Cardiac muscle cell (in vitro differentiated cells and primary cell): ENCODE results near the gene BCL7B. TPM values are rescaled to one million over a fixed set of nuclear protein-coding genes. Genes with fewer than 3 reads are reported as not detected.
"Not testable (repeated sequence)": the region's sequence is repeated elsewhere in the genome, so short reads cannot be mapped to it uniquely, and the experiment has no call there.

Experiments
- DNase-seq, 2 donors: peaks; one replicate each; pipeline versions ENCODE4 v3.0.0 to v3.0.0-alpha.2; 2010 to 2017; ENCODE audit warnings: low read depth in 1 of 2, low spot score in 1 of 2
- H3K27ac ChIP-seq: fragments of 200-600 bp; sonication (generic); 2 replicates; pipeline ENCODE4 v1.5.1; 2016
- H3K27me3 ChIP-seq: fragments of 200-600 bp; sonication (generic); 2 replicates; pipeline ENCODE4 v1.6.0; 2016; ENCODE audit warnings: control low read depth
- H3K36me3 ChIP-seq: fragments of 200-600 bp; sonication (generic); 2 replicates; pipeline ENCODE4 v1.5.1; 2016; ENCODE audit warnings: control low read depth
- H3K4me1 ChIP-seq: fragments of 200-600 bp; sonication (generic); 2 replicates; pipeline ENCODE4 v1.8.1; 2017; ENCODE audit warnings: low read depth, mild to moderate bottlenecking, mixed run types
- H3K4me3 ChIP-seq: fragments of 200-600 bp; sonication (generic); 2 replicates; pipeline ENCODE4 v1.5.1; 2016; ENCODE audit warnings: mild to moderate bottlenecking
- H3K9me3 ChIP-seq: fragments of 200-600 bp; sonication (generic); 2 replicates; pipeline ENCODE4 v1.5.1; 2017; ENCODE audit warnings: low read depth, mild to moderate bottlenecking, control low read depth
- CTCF ChIP-seq: IDR thresholded peaks from 2 replicates; pipeline ENCODE4 v1.5.1; 2012; ENCODE audit warnings: low read depth, mild to moderate bottlenecking, low read length
- polyA plus RNA-seq: library from polyadenylated mRNA; unstranded; fragments of >200 nt; fragmentation: Nextera tagmentation; extraction: Ambion mirVana; gene quantifications from 2 replicates; pipeline ENCODE4 v1.2.1, GENCODE V29; 2016
- total RNA-seq: library from RNA; depleted of rRNA; stranded (reverse); fragments of >200 nt; gene quantifications from 2 replicates; pipeline ENCODE4 v1.2.3, GENCODE V29; 2016

BCL7B gene
- total and polyA plus RNA-seq, 2 experiments from 2014 or later: 36.7 to 45.7 TPM

- H3K36me3 ChIP-seq: peaks cover 62% of the 10 kb centered on the region
- no peaks in the 10 kb centered on the region for H3K27me3 ChIP-seq
- H3K27ac ChIP-seq: no peak overlapping the region
- no peaks in the 10 kb centered on the region for H3K4me1 ChIP-seq
- no peaks in the 10 kb centered on the region for H3K9me3 ChIP-seq
- no peak overlapping the region for H3K4me3 ChIP-seq
- no peak for TF ChIP-seq CTCF
- DNase-seq: no peak
These were observed 52.6 kb downstream of the BCL7B start for GRCh38 chr7:73504920-73505319.

GRCh38 chr7:73504017-73504416 lies 53.5 kb downstream of the BCL7B start:
- Histone ChIP-seq H3K36me3 (peaks cover 66% of the 10 kb centered on the region), H3K27ac (no peak overlapping the region), H3K27me3 (no peaks in the 10 kb centered on the region), H3K4me1 (no peaks in the 10 kb centered on the region), H3K4me3 (no peak overlapping the region), H3K9me3 (no peaks in the 10 kb centered on the region)
- DNase-seq: no peak
- TF ChIP-seq CTCF: no peak

GRCh38 chr7:73503229-73503628 lies 54.3 kb downstream of the BCL7B start:
- peaks cover 68% of the 10 kb centered on the region for H3K36me3 ChIP-seq
- no peak for TF ChIP-seq CTCF

GRCh38 chr7:73496626-73497025 lies 60.9 kb downstream of the BCL7B start:
- DNase-seq: no peak
- H3K27ac ChIP-seq: no peak overlapping the region
- peaks cover 75% of the 10 kb centered on the region for H3K36me3 ChIP-seq
- H3K4me3 ChIP-seq: no peak overlapping the region
- H3K4me1 ChIP-seq: no peaks in the 10 kb centered on the region
- TF ChIP-seq CTCF: no peak
- H3K9me3 ChIP-seq: no peaks in the 10 kb centered on the region
- H3K27me3 ChIP-seq: no peaks in the 10 kb centered on the region

More at GRCh38 chr7:73503229-73503628, 54.3 kb downstream of the BCL7B start:
- Histone ChIP-seq H3K9me3 (no peaks in the 10 kb centered on the region), H3K27me3 (no peaks in the 10 kb centered on the region), H3K27ac (no peak overlapping the region), H3K4me3 (no peak overlapping the region), H3K4me1 (no peaks in the 10 kb centered on the region)
- no peak for DNase-seq

- not testable (repeated sequence) for H3K4me1 ChIP-seq, H3K27ac ChIP-seq, H3K27me3 ChIP-seq, DNase-seq, H3K9me3 ChIP-seq, H3K4me3 ChIP-seq
- H3K36me3 ChIP-seq: peaks cover 79% of the 10 kb centered on the region
These were observed 62.0 kb downstream of the BCL7B start for GRCh38 chr7:73495507-73495906.

GRCh38 chr7:73489976-73490375 lies 67.5 kb downstream of the BCL7B start:
- no peak for DNase-seq
- H3K9me3 ChIP-seq: no peaks in the 10 kb centered on the region
- no peak overlapping the region for H3K4me3 ChIP-seq
- H3K4me1 ChIP-seq: no peaks in the 10 kb centered on the region
- no peaks in the 10 kb centered on the region for H3K27me3 ChIP-seq
- no peak for TF ChIP-seq CTCF
- no peak overlapping the region for H3K27ac ChIP-seq
- peaks cover 71% of the 10 kb centered on the region for H3K36me3 ChIP-seq
